IPS-20b (cell line): ENCODE results near the gene CLDN6.

Experiments used
- H3K27ac ChIP-seq: one replicate; pipeline ENCODE4 v1.5.1; 2013; ENCODE audit warnings: low read length
- H3K27me3 ChIP-seq: 2 replicates; pipeline ENCODE4 v1.6.1; 2013; ENCODE audit warnings: mild to moderate bottlenecking, low read length, inconsistent platforms; ENCODE audit not compliant: insufficient read depth
- H3K36me3 ChIP-seq: 2 replicates; pipeline ENCODE4 v1.6.1; 2013; ENCODE audit warnings: low read depth, mild to moderate bottlenecking, inconsistent platforms, low read length, moderate library complexity; ENCODE audit not compliant: insufficient read depth
- H3K4me1 ChIP-seq: 2 replicates; pipeline ENCODE4 v1.6.1; 2013; ENCODE audit warnings: mild to moderate bottlenecking, control low read depth, inconsistent platforms, low read length, moderate library complexity; ENCODE audit not compliant: insufficient read depth
- H3K4me3 ChIP-seq: 2 replicates; pipeline ENCODE4 v1.5.1; 2013; ENCODE audit warnings: mild to moderate bottlenecking, low read length, inconsistent platforms
- H3K9ac ChIP-seq: 2 replicates; pipeline ENCODE4 v1.6.1; 2013; ENCODE audit warnings: low read depth, mild to moderate bottlenecking, inconsistent platforms, low read length, moderate library complexity
- H3K9me3 ChIP-seq: 2 replicates; pipeline ENCODE4 v1.6.1; 2013; ENCODE audit warnings: mild to moderate bottlenecking, low read depth, low read length, inconsistent platforms; ENCODE audit not compliant: insufficient read depth

The CLDN6 gene

GRCh38 chr16:2981177-2981898, 36.6 kb downstream of the CLDN6 start:
- Histone ChIP-seq H3K27ac (peak overlapping the region; percentile 89), H3K36me3 (peaks cover 19% of the 10 kb centered on the region), H3K4me1 (peaks cover 12% of the 10 kb centered on the region), H3K4me3 (peak overlapping the region; percentile 81), H3K9me3 (no peaks in the 10 kb centered on the region), H3K9ac (peak overlapping the region; percentile 93), H3K27me3 (no peaks in the 10 kb centered on the region)

- Histone ChIP-seq H3K4me3 (peak within 1 kb of the TSS; percentile 81), H3K9me3 (no peaks in the 10 kb centered on the region), H3K4me1 (peaks cover 12% of the 10 kb centered on the region), H3K27me3 (no peaks in the 10 kb centered on the region), H3K27ac (peak within 1 kb of the TSS; percentile 89), H3K36me3 (peaks cover 28% of the 10 kb centered on the region), H3K9ac (peak within 1 kb of the TSS; percentile 93)
Measured at GRCh38 chr16:2980227-2981176, 37.5 kb downstream of the CLDN6 start, which contains the start of gene PKMYT1. TSS of gene PKMYT1 (minus strand) at chr16:2980446. CDS start at chr16:2979657, 789 bp downstream.

- peak overlapping the region; percentile 93; the same call in 1 of the 2 replicates for H3K9ac ChIP-seq
- H3K27me3 ChIP-seq: no peaks in the 10 kb centered on the region
- H3K4me3 ChIP-seq: peak overlapping the region; percentile 81
- H3K27ac ChIP-seq: no peak overlapping the region
- H3K4me1 ChIP-seq: peaks cover 12% of the 10 kb centered on the region
- H3K9me3 ChIP-seq: no peaks in the 10 kb centered on the region
- H3K36me3 ChIP-seq: peaks cover 35% of the 10 kb centered on the region
Measured at GRCh38 chr16:2979669-2980226, 38.2 kb downstream of the CLDN6 start.

GRCh38 chr16:2977440-2977839, 40.5 kb downstream of the CLDN6 start:
- Histone ChIP-seq H3K27me3 (no peaks in the 10 kb centered on the region), H3K9ac (no peak overlapping the region), H3K4me1 (peaks cover 11% of the 10 kb centered on the region), H3K27ac (no peak overlapping the region), H3K9me3 (no peaks in the 10 kb centered on the region), H3K36me3 (peaks cover 58% of the 10 kb centered on the region), H3K4me3 (no peak overlapping the region)

GRCh38 chr16:2976673-2977072, 41.3 kb downstream of the CLDN6 start:
- Histone ChIP-seq H3K36me3 (peaks cover 65% of the 10 kb centered on the region), H3K27me3 (no peaks in the 10 kb centered on the region), H3K9ac (no peak overlapping the region), H3K27ac (no peak overlapping the region), H3K9me3 (no peaks in the 10 kb centered on the region), H3K4me3 (no peak overlapping the region), H3K4me1 (peaks cover 7% of the 10 kb centered on the region; the same call in 1 of the 2 replicates)

GRCh38 chr16:2976201-2976600, 41.8 kb downstream of the CLDN6 start:
- H3K4me1 ChIP-seq: peaks cover 3% of the 10 kb centered on the region; the same call in 1 of the 2 replicates
- H3K9ac ChIP-seq: no peak overlapping the region
- no peaks in the 10 kb centered on the region for H3K9me3 ChIP-seq
- no peak overlapping the region for H3K4me3 ChIP-seq
- H3K36me3 ChIP-seq: peaks cover 65% of the 10 kb centered on the region
- no peak overlapping the region for H3K27ac ChIP-seq
- H3K27me3 ChIP-seq: no peaks in the 10 kb centered on the region

GRCh38 chr16:2975161-2975795, 42.7 kb downstream of the CLDN6 start:
- H3K9me3 ChIP-seq: no peaks in the 10 kb centered on the region
- H3K36me3 ChIP-seq: peaks cover 65% of the 10 kb centered on the region
- no peak overlapping the region for H3K4me3 ChIP-seq
- H3K27ac ChIP-seq: no peak overlapping the region
- no peaks in the 10 kb centered on the region for H3K4me1 ChIP-seq
- H3K27me3 ChIP-seq: no peaks in the 10 kb centered on the region; the same call in 1 of the 2 replicates
- H3K9ac ChIP-seq: no peak overlapping the region

GRCh38 chr16:2974319-2975056, 43.5 kb downstream of the CLDN6 start:
- Histone ChIP-seq H3K27me3 (no peaks in the 10 kb centered on the region; the same call in 1 of the 2 replicates), H3K36me3 (peaks cover 65% of the 10 kb centered on the region), H3K9ac (no peak overlapping the region), H3K4me3 (no peak overlapping the region), H3K27ac (no peak overlapping the region), H3K9me3 (no peaks in the 10 kb centered on the region), H3K4me1 (no peaks in the 10 kb centered on the region)

GRCh38 chr16:2973605-2974318, 44.2 kb downstream of the CLDN6 start:
- Histone ChIP-seq H3K9me3 (no peaks in the 10 kb centered on the region), H3K27me3 (peaks cover 1% of the 10 kb centered on the region), H3K9ac (no peak overlapping the region), H3K27ac (no peak overlapping the region), H3K4me1 (no peaks in the 10 kb centered on the region), H3K36me3 (peaks cover 65% of the 10 kb centered on the region), H3K4me3 (no peak overlapping the region)

- Histone ChIP-seq H3K4me1 (peaks cover 3% of the 10 kb centered on the region; the same call in 1 of the 2 replicates), H3K9ac (no peak overlapping the region), H3K9me3 (no peaks in the 10 kb centered on the region), H3K4me3 (no peak overlapping the region), H3K27ac (no peak overlapping the region), H3K27me3 (peaks cover 8% of the 10 kb centered on the region), H3K36me3 (peaks cover 63% of the 10 kb centered on the region)
Measured at GRCh38 chr16:2973093-2973492, 44.9 kb downstream of the CLDN6 start.
